Activated T-cell treated with anti-CD3 and anti-CD28 coated beads, Interleukin-2, amount 50 U/mL, for 1 hour (primary cell): ENCODE results near the gene PIEZO2.
"Not testable (repeated sequence)": the region's sequence is repeated elsewhere in the genome, so short reads cannot be mapped to it uniquely, and the experiment has no call there.

Experiments used
- DNase-seq: peaks from one replicate; pipeline ENCODE4 v3.0.0-alpha.2; 2020

The PIEZO2 gene

GRCh38 chr18:10660179-10660884, 489.0 kb downstream of the PIEZO2 start:
- DNase-seq = no peak

- no peak for DNase-seq
Measured at GRCh38 chr18:10659594-10659993, 489.8 kb downstream of the PIEZO2 start.

GRCh38 chr18:10659000-10659399, 490.4 kb downstream of the PIEZO2 start:
- DNase-seq = no peak

- not testable (repeated sequence) for DNase-seq
Measured at GRCh38 chr18:10644003-10644402, 505.4 kb downstream of the PIEZO2 start.

GRCh38 chr18:10642915-10643524, 506.3 kb downstream of the PIEZO2 start:
- not testable (repeated sequence) for DNase-seq

GRCh38 chr18:10638539-10638885, 510.9 kb downstream of the PIEZO2 start:
- not testable (repeated sequence) for DNase-seq

- DNase-seq = not testable (repeated sequence)
Measured at GRCh38 chr18:10637858-10638538, 511.4 kb downstream of the PIEZO2 start.

- not testable (repeated sequence) for DNase-seq
Measured at GRCh38 chr18:10629076-10629475, 520.3 kb downstream of the PIEZO2 start.

- not testable (repeated sequence) for DNase-seq
Measured at GRCh38 chr18:10626606-10627213, 522.7 kb downstream of the PIEZO2 start.

GRCh38 chr18:10623606-10624005, 525.8 kb downstream of the PIEZO2 start:
- not testable (repeated sequence) for DNase-seq

- not testable (repeated sequence) for DNase-seq
Measured at GRCh38 chr18:10622982-10623381, 526.4 kb downstream of the PIEZO2 start.

- DNase-seq = not testable (repeated sequence)
Measured at GRCh38 chr18:10620670-10621329, 528.6 kb downstream of the PIEZO2 start.
